Subcutaneous abdominal adipose tissue (tissue), 5 donors: ENCODE measurements around the gene VIPR1.
"Not testable (repeated sequence)": the region's sequence is repeated elsewhere in the genome, so short reads cannot be mapped to it uniquely, and the experiment has no call there.

Source experiments
- H3K27ac ChIP-seq: one replicate; pipeline ENCODE4 v1.7.0; 2013; ENCODE audit warnings: low read depth, mild to moderate bottlenecking, inconsistent platforms, low read length, moderate library complexity
- H3K27me3 ChIP-seq, 5 donors: one replicate each; pipeline ENCODE4 v1.7.0; 2013; ENCODE audit warnings: low read length in 5 of 5, inconsistent platforms in 1 of 5; ENCODE audit not compliant: control insufficient read depth in 5 of 5, insufficient read depth in 4 of 5
- H3K36me3 ChIP-seq, 5 donors: one replicate each; pipeline ENCODE4 v1.7.0; 2013; ENCODE audit warnings: low read length in 5 of 5; ENCODE audit not compliant: control insufficient read depth in 5 of 5, insufficient read depth in 5 of 5
- H3K4me1 ChIP-seq, 5 donors: one replicate each; pipeline ENCODE4 v1.7.0; 2013; ENCODE audit warnings: low read length in 5 of 5, mild to moderate bottlenecking in 3 of 5, moderate library complexity in 1 of 5; ENCODE audit not compliant: control insufficient read depth in 5 of 5, insufficient read depth in 5 of 5
- H3K4me3 ChIP-seq, 5 donors: one replicate each; pipeline ENCODE4 v1.7.0; 2013; ENCODE audit warnings: low read length in 5 of 5, low read depth in 1 of 5
- H3K9ac ChIP-seq, 5 donors: one replicate each; pipeline ENCODE4 v1.7.0; 2013; ENCODE audit warnings: low read length in 5 of 5, mild to moderate bottlenecking in 4 of 5, moderate library complexity in 3 of 5
- H3K9me3 ChIP-seq, 5 donors: one replicate each; pipeline ENCODE4 v1.7.0; 2013; ENCODE audit warnings: low read length in 5 of 5; ENCODE audit not compliant: control insufficient read depth in 5 of 5
- donor health status: healthy.
- donor health status: healthy.
- donor health status: healthy.
- donor health status: healthy.
- donor health status: healthy.

VIPR1 gene

DNA sequence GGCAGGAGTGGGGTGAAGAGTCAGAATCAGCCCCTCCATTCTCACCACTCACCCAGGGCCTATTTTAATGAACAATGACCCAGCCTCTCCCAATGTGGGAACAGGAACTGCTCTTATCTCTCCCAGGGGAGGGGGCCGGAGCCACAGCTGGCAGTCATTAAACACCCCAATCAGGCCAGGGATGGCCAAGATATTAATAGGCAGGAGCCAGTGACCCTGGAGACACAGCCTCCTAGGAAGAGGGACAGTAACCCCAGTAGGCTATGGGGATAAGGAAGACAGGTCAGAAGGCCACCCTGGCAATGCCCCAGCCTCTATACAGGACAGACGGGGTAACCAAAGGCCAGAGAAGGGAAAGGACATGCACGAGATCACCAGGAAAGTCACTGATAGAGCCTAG is 38.6 kb downstream of the VIPR1 start:
- H3K27ac ChIP-seq = no peak overlapping the region
- no peak overlapping the region for H3K4me3 ChIP-seq
- no peaks in the 10 kb centered on the region for H3K27me3 ChIP-seq
- no peak overlapping the region for H3K9ac ChIP-seq
- H3K9me3 ChIP-seq = no peaks in the 10 kb centered on the region
- H3K36me3 ChIP-seq = no peaks in the 10 kb centered on the region
- peaks cover 0 to 33% (median 16%) of the 10 kb centered on the region in 5 donors for H3K4me1 ChIP-seq

DNA sequence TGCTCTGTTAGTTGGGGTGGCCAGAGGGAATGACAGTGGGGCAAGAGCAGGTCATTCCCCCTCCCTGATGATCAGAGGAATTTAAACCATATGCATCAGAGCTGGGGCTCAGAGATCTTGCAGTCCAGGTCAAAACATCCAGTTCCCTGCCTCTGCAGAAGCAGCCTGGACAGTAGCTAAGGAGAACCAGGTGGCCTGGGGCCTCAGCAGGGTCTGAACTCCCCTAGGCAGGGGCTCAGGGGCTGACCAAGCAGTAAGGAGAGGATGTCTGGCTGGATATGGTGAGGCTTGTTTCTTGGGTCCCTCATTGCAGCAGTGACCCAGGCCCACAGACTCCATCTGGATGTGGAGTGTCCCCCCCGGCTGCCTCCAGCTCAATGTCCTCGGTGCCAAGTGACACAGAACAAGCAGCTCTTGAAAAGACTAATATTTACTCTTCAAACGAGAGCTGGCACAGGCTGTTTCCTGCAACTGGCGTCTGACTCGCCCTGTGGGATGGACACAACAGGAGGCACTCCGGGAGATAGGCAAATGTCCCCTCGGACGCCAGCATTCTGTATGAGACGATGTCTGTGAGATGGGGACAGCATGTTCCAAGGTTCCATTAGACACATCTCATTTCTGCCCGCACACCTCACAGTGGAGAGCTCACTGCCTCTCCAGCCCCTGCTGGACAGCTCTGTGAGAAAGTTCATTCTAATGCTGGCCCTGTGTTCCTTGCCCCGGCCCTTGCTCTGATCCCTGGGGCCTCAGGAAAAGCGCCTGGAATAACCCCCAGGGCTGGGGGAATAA is 42.2 kb downstream of the VIPR1 start:
- Histone ChIP-seq H3K9ac (no peak overlapping the region), H3K36me3 (peaks cover 0 to 16% (median 9%) of the 10 kb centered on the region in 5 donors), H3K4me1 (peaks cover 0 to 24% (median 3%) of the 10 kb centered on the region in 5 donors), H3K9me3 (no peaks in the 10 kb centered on the region), H3K27ac (no peak overlapping the region), H3K4me3 (no peak overlapping the region), H3K27me3 (no peaks in the 10 kb centered on the region)

DNA sequence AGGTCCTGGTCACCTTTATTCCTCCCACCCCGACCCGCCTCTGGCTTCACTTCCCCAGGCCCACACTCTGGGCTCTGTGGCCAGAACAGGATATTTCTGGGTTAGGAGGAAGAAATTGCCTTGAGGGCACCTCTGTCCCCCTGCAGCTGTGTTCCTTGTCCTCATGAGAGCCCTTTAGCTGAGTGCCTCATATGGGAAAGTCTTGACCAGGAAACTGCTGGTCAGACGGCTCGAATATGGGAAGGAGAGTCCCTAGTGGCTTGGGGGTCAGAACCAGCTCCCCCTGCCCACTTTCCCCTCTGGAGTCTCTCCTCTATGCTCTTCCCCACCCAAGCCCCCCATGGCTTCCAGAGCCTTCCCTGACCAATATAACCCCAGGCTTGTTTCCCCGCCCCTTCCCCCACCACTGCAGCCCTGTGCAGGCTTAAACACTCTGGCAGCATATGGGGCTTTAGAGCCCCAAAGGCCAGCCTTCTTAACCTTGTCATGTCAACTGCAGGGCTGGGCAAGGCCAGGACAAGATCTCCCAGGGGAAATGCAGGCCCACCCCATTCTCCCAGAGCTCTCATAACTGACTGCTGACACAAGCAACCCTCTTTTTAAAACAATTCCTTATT is 42.9 kb downstream of the VIPR1 start:
- H3K27ac ChIP-seq = no peak overlapping the region
- no peak overlapping the region for H3K4me3 ChIP-seq
- no peaks in the 10 kb centered on the region for H3K9me3 ChIP-seq
- peaks cover 0 to 19% (median 3%) of the 10 kb centered on the region in 5 donors for H3K4me1 ChIP-seq
- H3K36me3 ChIP-seq = peaks cover 0 to 22% (median 16%) of the 10 kb centered on the region in 5 donors
- H3K9ac ChIP-seq = no peak overlapping the region
- no peaks in the 10 kb centered on the region for H3K27me3 ChIP-seq

DNA sequence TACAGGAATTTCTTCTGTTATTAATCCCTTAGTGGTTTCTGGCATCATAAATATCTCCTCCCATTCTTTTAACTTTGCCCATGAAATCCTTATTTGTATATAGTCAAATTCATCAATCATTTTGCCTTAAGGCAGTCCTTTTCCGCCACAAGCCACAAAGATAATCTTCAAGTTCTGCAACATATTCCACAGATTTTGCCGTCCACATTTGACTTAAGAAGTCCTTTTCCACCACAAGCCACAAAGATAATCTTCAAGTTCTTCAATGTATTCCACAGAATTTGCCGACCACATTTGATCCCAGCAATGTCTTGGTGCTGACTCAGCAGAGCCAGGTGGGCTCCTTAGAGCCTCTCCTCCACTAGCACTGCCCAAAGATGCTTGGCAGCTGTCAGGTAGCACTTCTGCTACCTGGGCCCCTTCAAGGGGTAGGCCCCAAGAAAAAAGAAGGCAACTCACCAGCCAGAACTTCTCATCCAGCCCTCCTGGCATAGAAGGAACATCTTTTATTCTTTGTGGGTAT is 44.3 kb downstream of the VIPR1 start:
- Histone ChIP-seq H3K27ac (no peak overlapping the region), H3K9me3 (no peaks in the 10 kb centered on the region), H3K4me3 (no peak overlapping the region), H3K36me3 (peaks cover 0 to 28% (median 21%) of the 10 kb centered on the region in 5 donors), H3K4me1 (peaks cover 0 to 11% (median 3%) of the 10 kb centered on the region in 5 donors), H3K9ac (no peak overlapping the region), H3K27me3 (no peaks in the 10 kb centered on the region)

DNA sequence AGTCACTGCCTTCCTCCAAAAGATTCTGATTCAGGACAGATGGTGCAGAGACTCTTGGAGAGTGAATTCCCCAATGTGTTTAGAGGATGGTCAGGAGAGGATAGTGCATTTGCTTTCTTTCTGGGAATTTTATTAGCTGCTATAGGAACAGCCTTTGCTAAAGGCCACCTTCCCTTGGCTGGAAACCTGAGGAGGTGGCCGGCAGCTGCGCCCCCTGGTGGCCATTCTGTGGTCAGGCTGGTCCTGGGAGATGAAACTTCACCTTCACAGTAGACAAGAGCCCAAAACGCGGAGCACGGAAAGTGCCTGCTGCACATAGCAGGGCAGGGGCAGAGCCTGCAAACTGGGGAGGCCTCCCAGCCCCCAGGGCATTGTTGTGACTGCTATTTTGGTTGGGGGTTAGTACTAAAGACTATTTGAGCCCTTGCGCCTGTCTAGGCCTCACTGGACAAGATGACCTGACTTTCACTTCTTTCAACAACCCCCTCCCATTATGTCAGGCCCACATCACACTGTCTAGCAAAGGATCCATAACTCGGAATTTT is 45.0 kb downstream of the VIPR1 start:
- Histone ChIP-seq H3K9ac (no peak overlapping the region), H3K36me3 (peaks cover 4 to 35% (median 24%) of the 10 kb centered on the region in 5 donors), H3K4me3 (no peak overlapping the region), H3K27ac (no peak overlapping the region), H3K27me3 (no peaks in the 10 kb centered on the region), H3K9me3 (no peaks in the 10 kb centered on the region), H3K4me1 (peaks cover 0 to 11% (median 3%) of the 10 kb centered on the region in 5 donors)

DNA sequence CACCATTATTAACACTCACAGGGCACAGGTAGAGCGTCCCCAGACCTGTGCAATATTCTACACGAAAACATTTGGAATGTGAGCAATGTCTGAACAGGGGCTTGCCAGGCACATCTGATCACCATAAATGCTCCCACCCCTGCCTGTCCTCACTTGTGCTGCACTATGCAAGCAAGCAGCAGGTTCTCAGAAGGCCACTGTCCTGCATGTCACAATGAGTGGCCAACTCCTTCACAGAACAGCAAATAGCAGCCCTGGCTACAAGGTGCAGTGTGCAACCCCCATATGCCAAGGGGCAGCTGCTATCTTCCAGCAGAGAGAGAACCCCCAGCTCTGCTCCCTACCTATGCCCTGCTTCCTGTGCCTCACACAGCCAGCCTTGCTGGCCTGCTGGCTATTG is 46.7 kb downstream of the VIPR1 start:
- peaks cover 16 to 50% (median 40%) of the 10 kb centered on the region in 5 donors for H3K36me3 ChIP-seq
- no peak overlapping the region for H3K9ac ChIP-seq
- H3K27me3 ChIP-seq = no peaks in the 10 kb centered on the region
- H3K4me1 ChIP-seq = peaks cover 0 to 11% (median 3%) of the 10 kb centered on the region in 5 donors
- H3K9me3 ChIP-seq = no peaks in the 10 kb centered on the region
- H3K27ac ChIP-seq = no peak overlapping the region
- H3K4me3 ChIP-seq = no peak overlapping the region

DNA sequence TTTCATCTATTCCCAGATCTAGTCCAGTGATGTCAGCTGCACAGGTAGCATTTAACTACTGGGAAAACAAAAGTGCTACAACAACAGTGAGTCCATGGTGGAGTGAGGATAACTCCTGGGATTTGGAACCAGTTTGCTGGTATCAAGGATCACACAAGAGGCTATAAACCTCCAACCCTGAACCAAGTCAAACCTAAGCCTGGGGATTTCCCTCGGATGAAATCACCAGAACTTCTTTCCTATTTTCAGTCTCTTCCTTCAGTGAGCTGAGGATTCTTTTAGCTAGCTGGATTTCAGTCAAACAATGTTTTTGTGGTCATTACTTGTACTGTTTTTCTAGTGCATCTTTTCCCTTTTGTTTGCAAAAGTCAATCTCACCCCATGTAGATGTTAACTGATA is 47.8 kb downstream of the VIPR1 start:
- H3K4me1 ChIP-seq = peaks cover 0 to 7% (median 0%) of the 10 kb centered on the region in 5 donors
- H3K4me3 ChIP-seq = no peak overlapping the region
- H3K9ac ChIP-seq = no peak overlapping the region
- H3K27ac ChIP-seq = no peak overlapping the region
- peaks cover 20 to 59% (median 45%) of the 10 kb centered on the region in 5 donors for H3K36me3 ChIP-seq
- no peaks in the 10 kb centered on the region for H3K27me3 ChIP-seq
- H3K9me3 ChIP-seq = no peaks in the 10 kb centered on the region

DNA sequence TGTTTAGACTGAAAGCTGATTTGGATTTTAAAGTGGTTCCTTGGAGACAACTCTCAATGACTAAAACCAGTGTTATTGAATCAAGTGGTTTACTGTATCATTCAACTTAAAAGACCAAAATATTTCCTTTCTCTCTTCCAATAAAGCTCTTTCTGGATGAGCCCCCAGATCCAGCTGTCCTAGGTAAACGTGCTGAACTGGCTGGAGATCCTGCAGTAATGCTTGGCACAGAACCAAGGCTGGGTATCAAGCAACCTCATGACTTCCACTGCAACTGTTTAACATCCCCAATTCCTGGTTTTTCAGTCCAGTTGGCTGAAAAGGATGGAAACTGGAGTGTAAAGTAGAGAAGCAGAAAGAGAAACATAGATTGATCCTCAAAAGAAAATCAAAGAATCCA is 50.4 kb downstream of the VIPR1 start:
- H3K36me3 ChIP-seq = peaks cover 40 to 75% (median 66%) of the 10 kb centered on the region in 5 donors

DNA sequence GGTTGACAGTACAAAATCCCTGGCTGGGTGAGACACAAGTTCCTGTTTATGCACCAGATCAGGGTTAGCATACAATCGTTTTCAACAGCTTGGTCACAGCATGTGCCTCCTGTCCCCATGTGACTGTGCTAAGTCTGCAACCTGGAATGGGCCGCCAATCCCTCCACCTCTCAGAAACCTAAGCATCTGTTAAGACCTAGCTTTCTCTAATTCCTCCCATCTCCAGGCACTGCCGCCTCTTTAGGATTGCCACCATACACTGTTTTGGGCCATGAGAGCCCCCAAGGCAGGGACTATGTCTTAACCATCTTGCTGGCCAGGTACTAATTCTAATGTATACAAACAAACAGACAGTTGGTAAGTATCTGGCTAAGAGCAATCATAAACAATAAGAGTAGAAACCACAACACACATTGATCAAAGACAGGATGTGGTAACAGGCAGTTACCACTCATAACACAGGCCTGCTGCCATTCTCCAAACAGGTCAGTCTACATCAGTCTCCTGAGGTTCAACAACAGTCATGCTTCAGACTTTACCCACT is 53.7 kb downstream of the VIPR1 start:
- Histone ChIP-seq H3K27ac (no peak overlapping the region), H3K9ac (peak overlapping the region in 1 of 5 donors; percentile 1), H3K36me3 (peaks cover 50 to 89% (median 75%) of the 10 kb centered on the region in 5 donors), H3K4me1 (no peaks in the 10 kb centered on the region), H3K27me3 (no peaks in the 10 kb centered on the region), H3K4me3 (no peak overlapping the region), H3K9me3 (no peaks in the 10 kb centered on the region)

More for the DNA sequence above, 50.4 kb downstream of the VIPR1 start:
- Histone ChIP-seq H3K27ac (no peak overlapping the region), H3K9me3 (no peaks in the 10 kb centered on the region), H3K4me1 (no peaks in the 10 kb centered on the region), H3K4me3 (no peak overlapping the region), H3K9ac (no peak overlapping the region), H3K27me3 (no peaks in the 10 kb centered on the region)

DNA sequence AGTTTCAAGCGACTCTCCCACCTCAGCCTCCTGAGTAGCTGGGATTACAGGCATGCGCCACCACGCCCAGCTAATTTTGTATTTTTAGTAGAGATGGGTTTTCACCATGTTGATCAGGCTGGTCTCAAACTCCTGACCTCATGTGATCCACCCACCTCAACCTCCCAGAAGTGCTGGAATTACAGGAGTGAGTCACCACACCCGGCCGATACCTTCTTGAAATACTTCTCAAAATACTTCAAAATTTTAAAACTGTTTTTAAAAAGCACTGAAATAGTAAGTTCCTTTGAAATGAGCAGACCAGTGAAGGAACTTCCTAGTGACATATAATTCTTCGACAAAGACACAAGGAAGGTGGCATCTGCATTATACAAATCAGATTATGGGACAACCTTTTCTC is 54.4 kb downstream of the VIPR1 start:
- H3K4me3 ChIP-seq, H3K9me3 ChIP-seq, H3K9ac ChIP-seq, H3K27me3 ChIP-seq, H3K27ac ChIP-seq, H3K4me1 ChIP-seq: not testable (repeated sequence)
- H3K36me3 ChIP-seq = peaks cover 50 to 91% (median 79%) of the 10 kb centered on the region in 5 donors
